Ammon's horn (tissue), 1 donor: Measurements from ENCODE around the gene LEFTY2.
"Not testable (repeated sequence)": the region's sequence is repeated elsewhere in the genome, so short reads cannot be mapped to it uniquely, and the experiment has no call there.

ENCODE experiments used
- DNase-seq: peaks from one replicate; pipeline ENCODE4 v3.0.0-alpha.2; 2016; ENCODE audit warnings: low spot score

The LEFTY2 gene, protein sequence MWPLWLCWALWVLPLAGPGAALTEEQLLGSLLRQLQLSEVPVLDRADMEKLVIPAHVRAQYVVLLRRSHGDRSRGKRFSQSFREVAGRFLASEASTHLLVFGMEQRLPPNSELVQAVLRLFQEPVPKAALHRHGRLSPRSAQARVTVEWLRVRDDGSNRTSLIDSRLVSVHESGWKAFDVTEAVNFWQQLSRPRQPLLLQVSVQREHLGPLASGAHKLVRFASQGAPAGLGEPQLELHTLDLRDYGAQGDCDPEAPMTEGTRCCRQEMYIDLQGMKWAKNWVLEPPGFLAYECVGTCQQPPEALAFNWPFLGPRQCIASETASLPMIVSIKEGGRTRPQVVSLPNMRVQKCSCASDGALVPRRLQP

DNA sequence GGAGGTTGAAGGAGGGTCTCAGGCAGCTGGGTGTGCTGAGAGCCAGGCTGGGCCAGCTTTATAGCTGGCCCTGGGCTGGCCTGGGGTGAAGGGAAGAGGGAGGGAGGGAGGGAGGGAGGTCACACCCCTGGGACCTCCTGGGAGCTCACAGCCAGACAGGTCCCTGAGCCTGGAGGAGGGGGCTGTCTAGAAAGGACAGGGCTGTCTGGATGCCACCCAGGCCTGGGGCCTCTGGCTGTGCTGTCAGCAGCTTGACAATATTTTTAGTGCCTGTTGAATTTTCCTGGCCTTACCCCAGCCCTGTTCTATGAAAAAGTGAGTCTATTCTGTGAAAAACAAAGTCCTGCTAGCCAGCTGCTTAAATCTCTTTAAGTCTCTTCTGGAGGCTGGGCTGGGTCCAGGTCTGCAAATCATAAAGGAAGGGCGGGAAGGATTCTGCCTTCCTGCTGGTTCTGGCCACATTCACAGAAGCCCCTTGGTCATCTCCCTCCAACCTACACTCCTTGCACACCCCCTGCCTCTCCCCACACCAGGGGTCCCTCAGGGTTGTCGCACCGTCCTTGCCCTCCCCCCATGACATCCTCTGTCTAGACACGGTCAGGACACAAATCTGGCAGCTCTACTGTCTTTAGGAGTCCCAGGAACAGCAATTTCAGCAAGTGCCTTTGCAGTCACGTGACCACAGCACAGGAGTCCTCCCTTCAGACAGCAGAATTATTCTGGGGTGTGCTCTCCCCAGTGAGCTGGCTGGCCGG is at the start of gene LEFTY2:
LEFTY2 (minus strand) TSS at position 34 of the 755 bp plus-strand sequence. CDS start 80 bp downstream, outside the sequence.
- DNase-seq = no peak

DNA sequence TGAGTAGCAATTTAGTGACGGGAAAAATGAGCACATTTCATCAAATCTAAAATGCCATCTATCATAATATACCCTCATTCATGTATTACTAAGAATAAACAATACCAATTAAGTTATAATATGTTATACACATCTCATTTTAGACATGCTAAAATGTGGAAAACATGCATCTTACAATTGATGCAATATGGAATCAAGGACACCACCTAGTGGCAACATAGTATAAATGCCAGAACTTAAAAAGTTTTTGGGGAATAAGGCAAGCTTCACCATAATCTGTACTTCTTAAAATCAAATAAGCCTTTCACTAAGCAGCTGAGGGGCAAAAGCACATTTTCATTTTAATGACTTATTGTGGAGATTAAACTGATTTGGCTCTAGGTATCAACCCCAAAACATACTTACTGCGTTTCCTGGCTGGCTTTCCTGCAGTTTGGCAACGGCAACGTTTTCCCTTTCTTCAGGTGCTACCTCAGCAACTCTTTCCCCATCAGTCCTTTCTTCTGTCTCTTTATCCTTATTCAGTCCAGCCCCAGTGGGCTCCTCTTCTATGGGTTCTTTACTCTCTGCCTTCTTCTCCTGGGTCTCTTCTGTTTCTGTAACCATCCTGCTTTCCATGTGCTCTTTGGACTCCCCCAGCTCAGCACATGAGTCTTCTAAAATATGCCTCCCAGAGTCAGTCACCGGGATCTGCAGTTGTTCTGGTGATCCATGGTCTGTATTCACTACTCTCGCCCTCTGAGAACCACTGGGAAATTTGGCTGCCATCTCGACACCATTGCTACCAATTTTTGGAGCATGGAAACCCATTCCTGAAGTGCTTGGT is 46.7 kb upstream of the LEFTY2 start:
- DNase-seq = peak; percentile 59

DNA sequence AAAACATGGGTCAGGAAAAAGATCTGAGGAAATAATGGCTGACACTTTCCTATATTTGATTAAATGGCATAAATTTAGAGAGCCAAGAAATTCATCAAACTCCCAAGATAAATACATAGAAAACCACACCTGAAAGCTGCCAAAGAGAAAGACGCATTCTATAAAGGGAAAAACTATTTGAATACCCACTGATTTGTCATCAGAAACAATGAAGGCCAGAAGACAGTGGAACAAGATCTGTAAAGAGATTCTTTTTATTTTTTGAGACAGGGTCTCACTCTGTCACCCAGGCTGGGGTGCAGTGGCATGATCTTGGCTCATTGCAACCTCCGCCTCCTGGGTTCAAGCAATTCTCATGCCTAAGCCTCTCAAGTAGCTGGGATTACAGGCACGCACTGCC is 40.7 kb upstream of the LEFTY2 start:
- no peak for DNase-seq

DNA sequence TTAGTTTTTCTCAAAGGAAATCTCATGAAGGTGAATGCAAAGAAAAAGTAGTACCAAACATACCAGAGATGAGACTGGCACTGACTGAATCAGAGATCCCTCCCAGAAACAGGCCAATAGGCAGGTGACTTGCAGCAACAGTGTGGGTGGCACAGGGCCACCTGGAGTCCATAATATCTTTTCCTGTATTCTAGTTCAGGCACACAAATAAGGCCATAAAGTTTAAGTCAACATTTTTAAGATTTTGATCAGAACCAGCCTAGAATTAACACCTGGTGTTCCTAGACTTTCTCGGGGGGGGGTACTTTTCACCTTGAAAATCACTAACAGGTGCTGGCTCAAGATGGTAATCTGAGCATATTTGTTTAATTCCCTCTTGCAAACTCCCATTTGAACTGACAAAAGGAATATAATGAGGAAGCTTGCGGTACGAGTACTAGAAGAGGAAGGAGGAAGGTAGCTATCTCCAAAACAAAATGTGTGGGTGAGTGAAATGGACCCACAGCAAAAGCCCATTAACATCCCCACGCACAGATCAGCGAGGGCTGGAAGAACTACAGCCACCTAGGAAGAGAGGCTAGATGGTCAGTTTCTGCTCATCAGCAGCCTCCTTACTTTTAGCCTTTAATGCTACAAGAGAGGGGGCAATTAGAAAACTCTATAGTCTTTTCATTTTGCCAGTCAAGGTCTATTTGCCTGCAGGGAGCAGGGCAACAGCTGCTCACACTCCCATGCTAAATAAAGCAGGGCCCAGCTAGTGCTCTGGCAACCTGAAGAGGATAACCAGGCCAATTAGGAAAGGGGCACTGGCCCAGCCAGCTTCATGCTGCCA is 39.2 kb upstream of the LEFTY2 start:
- no peak for DNase-seq

DNA sequence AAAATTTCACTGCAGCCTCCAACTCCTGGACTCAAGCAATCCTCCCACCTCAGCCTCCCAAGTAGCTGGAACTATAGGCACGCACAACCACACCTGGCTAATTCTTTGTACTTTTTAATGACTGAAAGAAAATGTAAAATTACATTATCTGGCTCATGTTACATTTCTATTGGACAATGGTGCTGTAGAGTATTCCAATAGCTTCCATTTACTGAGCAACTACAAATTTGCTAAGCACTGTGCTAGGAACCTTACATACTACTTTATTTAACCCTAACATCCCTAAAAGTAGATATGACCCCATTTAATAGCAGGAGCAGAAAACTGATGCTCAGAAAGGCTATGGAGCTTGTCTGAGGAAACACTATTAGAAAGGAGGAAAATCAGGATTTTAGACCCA is 38.4 kb upstream of the LEFTY2 start:
- no peak for DNase-seq

DNA sequence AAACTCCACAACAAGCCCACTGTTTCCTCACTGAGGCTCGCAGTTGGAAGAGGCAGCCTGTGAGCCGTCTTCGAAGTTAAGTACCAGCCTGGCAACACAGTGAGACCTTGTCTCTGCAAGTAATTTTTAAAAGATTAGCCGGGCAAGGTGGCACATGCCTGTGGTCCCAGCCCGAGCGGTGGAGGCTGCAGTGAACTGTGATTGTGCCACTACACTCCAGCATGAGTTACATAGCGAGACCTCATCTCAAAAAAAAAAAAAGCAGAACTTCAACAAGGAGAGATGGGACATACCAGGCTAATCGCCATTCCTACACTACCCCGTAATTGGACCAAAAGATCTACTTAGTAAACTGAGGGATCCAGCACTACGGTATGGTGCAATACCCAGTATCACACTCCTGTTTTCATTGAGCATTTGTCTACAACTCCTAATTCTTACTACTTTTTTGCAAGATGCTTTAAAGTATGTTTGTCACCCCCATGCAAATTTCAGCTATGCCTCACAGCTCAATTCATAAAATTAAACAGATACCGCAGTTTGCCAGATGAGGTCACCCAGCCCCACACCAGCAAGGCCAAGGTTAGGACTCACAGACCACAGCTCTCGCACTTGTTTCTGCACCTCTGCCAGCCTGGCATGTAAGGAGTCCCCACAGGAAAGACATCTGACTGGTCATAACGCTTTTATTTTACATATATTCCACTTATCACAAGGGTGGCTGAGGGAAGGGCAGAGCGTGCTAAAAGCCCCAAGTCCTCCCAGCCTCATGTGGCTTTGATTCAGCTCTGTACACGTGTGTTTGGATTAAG is 37.1 kb upstream of the LEFTY2 start:
- DNase-seq = no peak

DNA sequence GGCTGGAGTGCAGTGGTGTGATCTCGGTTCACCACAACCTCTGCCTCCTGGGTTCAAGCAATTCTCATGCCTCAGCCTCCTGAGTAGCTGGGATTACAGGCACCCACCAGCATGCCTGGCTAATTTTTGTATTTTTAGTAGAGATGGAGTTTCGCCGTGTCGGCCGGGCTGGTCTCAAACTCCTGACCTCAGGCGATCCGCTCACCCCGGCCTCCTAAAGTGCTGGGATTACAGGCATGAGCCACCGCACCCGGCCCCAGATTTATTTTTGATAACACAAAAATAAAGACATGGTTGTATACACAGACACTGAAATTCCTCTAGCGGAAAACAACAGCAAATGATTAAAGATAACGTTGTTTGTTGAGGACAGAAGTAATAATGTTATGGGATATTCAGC is 34.1 kb upstream of the LEFTY2 start:
- DNase-seq = not testable (repeated sequence)

DNA sequence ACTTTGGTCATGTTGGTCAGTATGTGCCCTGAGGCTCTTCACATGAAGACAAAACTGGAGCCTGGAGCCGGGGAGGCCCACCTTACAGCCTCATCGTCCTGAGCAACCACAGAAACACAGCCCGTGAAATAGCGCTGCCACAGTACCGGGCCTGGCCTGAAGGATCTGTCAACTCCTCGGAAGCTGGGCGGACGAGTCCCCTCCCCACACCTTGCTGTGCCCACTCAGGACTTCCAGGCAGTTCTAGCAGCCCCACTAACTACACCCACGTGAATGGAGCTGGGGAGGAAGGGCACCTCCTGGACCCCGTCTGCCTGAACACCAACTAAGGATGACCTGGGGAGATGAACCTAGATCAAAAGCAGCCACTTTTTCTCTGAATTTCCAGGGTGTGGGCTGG is 33.4 kb upstream of the LEFTY2 start:
- DNase-seq = no peak

DNA sequence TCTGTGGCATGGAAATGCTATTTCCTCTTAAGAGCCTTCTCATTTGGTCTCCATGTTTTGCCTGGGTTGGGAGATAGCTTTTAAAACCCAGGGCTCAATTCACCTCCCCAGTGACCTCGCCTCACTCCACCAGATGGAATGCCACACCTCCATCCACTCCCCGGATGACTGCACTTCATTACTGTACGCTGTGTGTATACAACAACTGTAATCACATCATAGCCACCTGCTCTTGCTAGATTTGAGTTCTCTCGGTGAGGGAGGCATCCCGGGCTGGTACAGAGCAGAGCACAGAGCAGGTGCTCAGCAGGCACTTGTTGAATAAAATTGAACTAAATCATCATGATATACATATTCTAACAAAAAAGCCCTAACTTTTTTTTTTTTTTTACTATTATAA is 32.1 kb upstream of the LEFTY2 start:
- no peak for DNase-seq

DNA sequence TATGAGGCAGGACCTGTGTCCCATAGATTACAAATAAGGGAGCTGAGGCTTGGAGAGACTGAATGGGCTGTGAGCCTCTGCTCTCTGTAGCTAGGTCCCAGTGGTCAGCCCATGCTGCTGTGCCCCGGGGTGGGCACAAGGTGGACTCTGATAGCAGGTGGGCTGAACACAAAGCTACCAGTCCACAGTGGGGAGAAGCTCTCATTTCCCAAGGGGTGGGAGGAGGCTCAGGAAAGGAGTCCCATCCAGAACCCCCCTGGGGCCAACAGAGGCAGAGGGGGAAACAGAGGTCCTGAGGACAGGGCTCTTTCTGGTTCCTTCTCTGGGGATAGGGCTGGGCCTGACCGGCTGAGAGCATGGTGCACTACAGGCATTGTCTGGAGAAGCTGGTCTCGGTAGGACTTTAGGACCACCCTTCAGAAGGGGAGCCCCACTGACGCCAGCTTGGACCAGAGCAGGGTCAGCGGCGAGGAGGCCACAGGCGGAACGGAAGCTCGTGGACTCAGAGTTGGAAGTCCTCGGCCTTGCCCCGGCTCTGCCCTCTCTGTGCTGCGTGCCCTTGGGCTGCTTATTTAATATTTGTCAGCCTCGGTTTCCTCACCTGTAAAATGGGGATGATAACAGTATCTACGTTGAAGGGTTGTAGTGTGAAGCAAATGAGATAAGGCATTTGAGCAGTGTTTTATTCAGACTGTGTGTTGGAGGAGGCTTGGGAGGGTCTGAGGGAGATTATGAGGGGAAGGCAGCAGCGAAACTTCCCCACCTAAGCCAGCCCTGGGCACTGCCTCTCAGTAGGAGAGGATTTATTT is 31.5 kb upstream of the LEFTY2 start:
- no peak for DNase-seq

DNA sequence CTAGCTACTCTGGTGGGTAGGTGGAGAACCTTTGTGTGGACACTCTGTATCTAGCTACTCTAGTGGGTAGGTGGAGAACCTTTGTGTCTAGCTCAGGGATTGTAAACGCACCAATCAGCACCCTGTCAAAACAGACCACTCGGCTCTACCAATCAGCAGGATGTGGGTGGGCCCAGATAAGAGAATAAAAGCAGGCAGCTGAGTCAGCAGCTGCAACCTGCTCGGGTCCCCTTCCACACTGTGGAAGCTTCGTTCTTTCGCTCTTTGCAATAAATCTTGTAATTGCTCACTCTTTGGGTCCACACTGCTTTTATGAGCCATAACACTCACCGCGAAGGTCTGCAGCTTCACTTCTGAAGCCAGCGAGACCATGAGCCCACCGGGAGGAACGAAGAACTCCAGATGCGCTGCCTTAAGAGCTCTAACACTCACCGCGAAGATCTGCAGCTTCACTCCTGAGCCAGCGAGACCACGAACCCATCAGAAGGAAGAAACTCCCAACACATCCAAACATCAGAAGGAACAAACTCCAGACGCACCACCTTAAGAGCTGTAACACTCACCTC is 29.7 kb upstream of the LEFTY2 start:
- not testable (repeated sequence) for DNase-seq

DNA sequence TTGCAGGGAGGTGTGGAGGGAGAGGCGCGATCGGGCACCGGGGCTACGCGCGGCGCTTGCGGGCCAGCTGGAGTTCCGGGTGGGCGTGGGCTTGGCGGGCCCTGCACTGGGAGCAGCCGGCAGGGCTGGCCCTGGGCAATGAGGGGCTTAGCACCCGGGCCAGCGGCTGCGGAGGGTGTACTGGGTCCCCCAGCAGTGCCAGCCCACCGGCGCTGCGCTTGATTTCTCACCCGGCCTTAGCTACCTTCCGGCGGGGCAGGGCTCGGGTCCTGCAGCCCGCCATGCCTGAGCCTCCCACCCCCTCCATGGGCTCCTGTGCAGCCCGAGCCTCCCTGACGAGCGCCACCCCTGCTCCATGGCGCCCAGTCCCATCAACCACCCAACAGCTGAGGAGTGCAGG is 28.7 kb upstream of the LEFTY2 start:
- not testable (repeated sequence) for DNase-seq

DNA sequence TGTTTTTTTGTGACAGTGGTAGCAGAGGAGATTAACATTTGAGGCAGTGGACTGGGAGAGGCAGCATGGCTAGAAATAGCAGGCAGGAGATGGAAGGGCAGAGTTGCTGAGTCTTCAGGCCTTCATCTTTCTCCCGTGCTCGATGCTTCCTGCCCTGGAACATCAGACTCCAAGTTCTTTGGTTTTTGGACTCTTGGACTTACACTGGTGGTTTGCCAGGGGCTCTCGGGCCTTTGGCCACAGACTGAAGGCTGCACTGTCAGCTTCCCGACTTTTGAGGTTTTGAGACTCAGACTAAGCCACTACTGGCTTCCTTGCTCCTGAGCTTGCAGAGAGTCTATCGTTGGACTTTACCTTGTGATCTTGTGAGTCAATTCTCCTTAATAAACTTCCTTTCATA is 24.2 kb upstream of the LEFTY2 start:
- DNase-seq = no peak

DNA sequence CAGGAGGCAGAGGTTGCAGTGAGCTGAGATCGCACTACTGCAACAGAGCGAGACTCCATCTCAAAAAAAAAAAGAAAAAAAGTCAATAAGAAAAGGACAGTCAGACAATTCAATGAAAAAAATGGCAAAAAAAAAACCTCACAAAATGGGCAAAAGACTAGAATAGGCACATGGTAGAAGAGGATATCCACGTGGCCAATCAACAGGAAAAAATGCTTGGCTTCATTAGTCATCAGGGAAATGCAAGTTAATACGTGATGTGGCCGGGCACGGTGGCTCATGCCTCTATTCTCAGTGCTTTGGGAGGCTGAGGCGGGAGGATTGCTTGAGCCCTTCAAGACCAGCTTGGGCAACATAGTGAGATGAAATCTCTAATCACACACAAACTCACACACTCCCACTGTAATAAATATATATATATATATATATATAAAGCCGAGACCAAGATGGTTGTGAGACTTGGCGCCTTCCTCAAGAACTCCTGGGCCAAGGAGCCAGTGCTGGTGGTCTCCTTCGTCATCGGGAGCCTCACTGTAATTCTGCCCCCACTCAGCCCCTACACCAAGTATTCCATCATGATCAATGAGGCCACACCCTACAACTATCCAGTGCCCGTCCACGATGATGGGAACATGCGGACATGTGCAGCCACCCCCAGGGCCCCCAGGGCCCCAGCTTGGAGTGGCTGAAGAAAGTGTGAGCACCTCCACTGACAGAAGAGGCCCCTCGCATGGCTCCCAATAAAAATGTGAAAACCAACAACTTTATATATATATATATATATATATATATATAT is 22.9 kb upstream of the LEFTY2 start:
- no peak for DNase-seq

DNA sequence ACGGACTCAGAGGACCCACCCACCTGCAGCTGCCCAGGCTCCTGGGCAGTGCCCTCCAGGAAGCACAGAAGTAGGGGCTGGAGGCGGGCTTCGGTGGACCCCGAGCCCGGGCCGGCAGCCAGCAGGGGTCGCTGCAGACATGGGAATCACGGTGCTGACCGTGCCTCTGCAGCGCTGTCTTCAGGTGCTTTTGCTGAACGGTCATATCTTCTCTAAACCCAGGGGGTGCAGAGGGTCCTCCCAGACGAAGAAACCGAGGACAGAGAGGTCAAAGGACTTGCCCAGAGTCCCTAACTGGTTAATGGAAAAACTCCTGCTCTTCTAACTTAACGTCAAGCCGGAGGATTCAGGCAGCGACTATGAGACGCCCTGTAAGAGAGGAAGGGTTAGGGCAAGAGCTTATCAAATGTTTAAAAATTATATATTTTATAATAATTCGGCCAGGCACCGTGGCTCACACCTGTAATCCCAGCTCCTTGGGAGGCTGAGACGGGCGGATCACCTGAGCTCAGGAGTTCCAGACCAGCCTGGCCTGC is 21.5 kb upstream of the LEFTY2 start:
- no peak for DNase-seq

DNA sequence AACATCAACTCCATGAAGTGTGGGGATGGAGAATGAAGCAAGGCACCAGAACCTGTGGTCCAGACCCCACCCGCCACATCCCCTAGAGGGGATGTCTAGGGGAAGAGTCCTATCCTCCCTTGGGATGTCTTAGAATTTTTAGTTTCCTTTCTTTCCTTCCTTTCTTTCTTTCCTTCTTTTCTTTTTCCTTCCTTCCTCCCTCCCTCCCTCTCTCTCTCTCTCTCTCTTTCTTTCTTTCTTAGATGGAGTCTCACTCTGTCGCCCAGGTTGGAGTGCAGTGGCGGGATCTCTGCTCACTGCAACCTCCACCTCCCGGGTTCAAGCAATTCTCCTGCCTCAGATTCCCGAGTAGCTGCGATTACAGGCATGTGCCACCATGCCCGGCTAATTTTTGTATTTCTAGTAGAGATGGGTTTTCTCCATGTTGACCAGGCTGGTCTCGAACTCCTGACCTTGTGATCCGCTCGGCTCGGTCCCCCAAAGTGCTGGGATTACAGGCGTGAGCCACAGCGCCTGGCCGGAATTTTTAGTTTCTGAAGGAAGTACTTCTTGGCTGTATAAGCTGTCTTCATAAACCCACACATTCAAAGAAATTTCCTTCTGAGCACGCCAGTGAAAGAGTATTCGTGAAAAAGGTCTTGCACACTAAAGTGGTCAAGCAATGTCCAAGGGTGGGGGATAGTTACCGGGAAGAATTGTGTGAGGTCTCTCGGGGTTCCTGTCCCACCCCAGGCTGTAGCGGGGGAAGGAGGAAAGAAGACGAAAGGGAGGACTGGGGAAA is 20.8 kb upstream of the LEFTY2 start:
- no peak for DNase-seq

DNA sequence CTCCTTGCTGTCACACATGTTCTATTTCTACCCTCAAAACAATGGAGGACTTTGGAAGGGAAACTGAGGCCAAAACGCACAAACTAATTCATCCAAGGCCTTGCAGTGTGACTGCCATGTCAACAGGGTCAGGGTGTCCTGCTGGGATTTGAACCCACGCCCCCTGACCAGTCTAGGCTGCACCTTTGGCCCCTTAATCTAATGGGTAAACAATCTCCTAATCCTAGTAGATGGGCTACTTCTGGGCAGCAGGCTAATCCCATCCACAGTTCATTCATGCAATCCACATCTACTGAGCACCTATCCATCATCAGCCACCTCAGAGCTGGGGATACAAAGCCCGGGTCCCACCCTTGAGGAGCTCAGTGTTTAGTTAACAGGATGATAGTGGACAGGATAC is 17.0 kb upstream of the LEFTY2 start:
- no peak for DNase-seq

DNA sequence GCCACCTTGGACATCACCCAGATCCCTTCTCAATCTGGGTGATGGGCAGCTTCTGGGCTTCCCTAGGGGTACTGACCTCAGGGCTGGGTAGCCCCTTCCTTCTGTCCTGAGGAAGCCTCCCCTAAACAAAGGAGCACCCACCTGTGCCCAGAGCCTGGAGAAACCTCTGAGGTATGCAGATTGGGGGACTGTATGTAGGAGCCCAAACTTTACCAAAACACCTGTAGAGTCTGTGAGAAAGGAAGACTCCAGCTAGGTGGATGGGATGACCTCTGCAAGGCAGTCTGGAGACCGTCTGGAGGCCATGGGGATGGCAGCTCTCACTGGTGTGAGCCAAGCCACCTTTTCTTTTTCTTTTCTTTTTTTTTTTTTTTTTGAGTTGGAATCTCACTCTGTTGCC is 13.7 kb upstream of the LEFTY2 start:
- DNase-seq = no peak
